Stimulated activated CD8-positive, alpha-beta memory T cell treated with anti-CD3 and anti-CD28 coated beads, Interleukin-4, amount 100 ng/mL, for 24 hours (primary cell): ENCODE measurements around the gene CDKL1.
A peak's percentile ranks its signal among the peaks of the same experiment; 100 is the strongest.
"Not testable (repeated sequence)": the region's sequence is repeated elsewhere in the genome, so short reads cannot be mapped to it uniquely, and the experiment has no call there.

ENCODE experiments used
- DNase-seq: peaks from one replicate; pipeline ENCODE4 v3.0.0-alpha.2; 2020; ENCODE audit warnings: low read depth

CDKL1 gene

GRCh38 chr14:50357124-50357523, 39.6 kb downstream of the CDKL1 start:
- no peak for DNase-seq

GRCh38 chr14:50356283-50356682, 40.4 kb downstream of the CDKL1 start:
- not testable (repeated sequence) for DNase-seq

- DNase-seq = no peak
Measured at GRCh38 chr14:50355692-50356091, 41.0 kb downstream of the CDKL1 start.

DNA sequence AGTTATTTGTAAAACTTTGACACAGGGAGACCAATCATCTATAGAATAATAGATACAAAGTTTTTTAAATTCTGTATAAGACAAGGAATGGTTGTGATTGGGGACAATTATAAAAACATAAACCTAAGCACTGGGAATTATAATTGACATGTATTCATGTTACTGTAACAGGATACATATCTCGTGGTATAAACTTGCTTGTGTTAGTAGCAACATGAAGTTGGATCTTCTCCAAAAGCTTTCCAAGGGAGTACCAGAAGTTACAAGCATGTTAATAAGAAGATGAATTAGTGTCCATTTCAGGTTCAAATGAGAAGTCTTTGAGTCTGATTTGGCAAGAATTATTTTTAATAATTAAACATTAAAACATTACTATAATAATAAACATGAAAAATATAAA, 42.2 kb downstream of the CDKL1 start:
- no peak for DNase-seq

- no peak for DNase-seq
Measured at GRCh38 chr14:50353126-50353525, 43.6 kb downstream of the CDKL1 start.

DNA sequence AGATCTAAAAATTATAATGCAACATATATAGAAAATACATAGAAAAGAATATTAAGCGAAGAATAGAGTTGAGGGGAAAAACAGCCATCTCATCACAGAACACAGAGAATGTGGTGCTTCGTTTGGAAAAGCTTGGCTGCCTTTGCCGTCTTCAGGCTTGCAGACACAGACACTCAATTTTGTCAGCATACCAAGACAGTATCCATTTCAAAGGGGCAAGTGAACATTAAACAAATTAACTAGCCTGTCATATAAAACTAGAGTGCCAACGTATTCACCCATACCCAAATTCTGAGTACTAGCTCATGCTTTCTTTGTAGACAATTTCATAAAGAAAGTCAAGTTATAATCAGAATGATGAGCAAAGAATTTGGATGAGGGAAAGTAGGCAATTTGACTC, 44.1 kb downstream of the CDKL1 start:
- no peak for DNase-seq

GRCh38 chr14:50350975-50351374, 45.7 kb downstream of the CDKL1 start:
- DNase-seq = no peak

- DNase-seq = no peak
Measured at GRCh38 chr14:50348933-50349332, 47.7 kb downstream of the CDKL1 start.

DNA sequence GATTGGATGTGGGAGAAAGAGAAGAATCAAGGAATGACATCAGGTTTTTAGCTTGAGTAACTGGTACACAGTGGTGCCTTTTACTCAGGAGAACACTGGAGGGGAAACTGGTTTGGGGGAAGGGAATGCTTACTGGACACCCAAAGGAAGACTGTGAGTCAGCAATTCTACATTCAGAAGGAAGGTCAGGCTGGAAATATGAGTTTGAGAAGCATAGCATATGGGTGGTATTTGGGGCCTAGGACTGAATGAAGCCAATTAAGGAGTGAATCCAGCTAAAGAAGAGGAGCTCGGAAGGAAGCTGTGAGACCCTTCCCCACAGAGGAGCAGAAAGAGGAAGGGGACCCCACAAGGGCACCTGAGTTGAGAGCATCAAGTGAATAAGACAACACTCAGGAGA, 49.2 kb downstream of the CDKL1 start:
- no peak for DNase-seq

GRCh38 chr14:50345846-50346422, 50.7 kb downstream of the CDKL1 start:
- no peak for DNase-seq

- no peak for DNase-seq
Measured at GRCh38 chr14:50344876-50345563, 51.7 kb downstream of the CDKL1 start.

GRCh38 chr14:50344116-50344775, 52.4 kb downstream of the CDKL1 start:
- peak; percentile 45 for DNase-seq

- no peak for DNase-seq
Measured at GRCh38 chr14:50343434-50343833, 53.2 kb downstream of the CDKL1 start.

GRCh38 chr14:50342221-50343078, 54.2 kb downstream of the CDKL1 start:
- no peak for DNase-seq

- no peak for DNase-seq
Measured at GRCh38 chr14:50340963-50341362, 55.7 kb downstream of the CDKL1 start.

DNA sequence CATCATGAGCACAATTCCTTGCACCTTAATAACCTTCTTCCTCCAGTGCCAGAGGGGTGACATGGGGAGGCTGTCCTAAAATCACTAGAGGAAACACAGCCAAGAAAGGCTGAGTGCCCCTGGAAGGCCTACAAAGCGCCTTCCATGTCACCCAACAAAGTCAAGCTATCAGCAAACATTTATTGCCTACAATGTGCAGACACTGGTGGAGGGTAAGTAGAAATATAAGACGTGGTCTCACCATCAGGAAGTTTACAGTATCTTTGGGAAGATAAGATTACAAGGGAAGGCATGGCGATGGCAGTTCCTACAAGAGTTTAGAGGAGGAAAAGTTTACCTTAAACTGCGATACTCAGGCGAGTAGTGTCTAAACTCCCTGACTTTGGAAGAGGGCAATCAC, 56.6 kb downstream of the CDKL1 start:
- no peak for DNase-seq

DNA sequence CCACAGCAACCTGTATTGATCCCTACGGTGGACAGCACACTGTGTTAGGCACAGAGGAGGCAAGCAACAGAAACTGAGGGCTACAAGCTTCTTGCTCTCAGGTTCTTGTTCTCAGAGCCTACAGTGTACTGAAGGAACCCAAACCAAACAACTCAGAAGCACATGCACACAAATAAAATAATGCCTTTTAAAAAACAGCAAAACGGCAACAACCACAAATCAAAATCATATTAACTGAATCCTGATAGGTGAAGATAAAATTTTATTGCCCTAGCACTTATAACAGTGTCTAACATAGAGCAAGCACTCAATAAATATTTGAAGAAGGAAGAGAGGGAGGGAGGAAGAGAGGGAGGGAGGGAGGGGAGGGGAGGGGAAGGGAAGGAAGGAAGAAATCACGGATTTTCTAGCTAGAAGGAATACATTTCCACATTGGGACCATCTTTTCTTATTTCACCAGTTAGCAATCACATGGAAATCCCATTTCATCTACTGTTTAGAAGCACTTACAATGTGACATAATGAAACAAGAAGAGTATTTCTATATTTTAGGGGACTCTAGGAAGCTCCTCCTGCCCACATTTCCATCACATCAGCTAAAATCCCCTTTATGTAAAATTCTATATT, 57.4 kb downstream of the CDKL1 start:
- no peak for DNase-seq

DNA sequence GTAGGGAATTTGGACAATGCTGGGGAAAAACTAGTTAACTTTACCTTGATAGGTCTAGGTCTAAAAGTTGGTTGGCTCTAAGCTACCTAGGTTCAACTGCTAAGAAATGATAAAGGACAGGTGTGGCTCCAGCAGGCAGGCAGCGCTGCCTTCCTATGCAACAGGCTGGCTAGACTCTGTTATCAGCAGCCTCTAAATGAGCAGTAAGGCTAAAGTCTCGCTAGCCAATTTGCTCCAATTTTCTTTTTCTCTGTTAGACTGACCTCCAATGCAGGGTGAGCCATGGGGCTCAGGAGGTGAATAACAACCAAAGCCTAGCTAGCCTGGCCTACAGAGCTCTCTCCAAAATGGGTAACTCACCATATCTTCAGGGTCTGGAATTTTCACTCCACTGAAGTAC, 58.1 kb downstream of the CDKL1 start:
- no peak for DNase-seq

DNA sequence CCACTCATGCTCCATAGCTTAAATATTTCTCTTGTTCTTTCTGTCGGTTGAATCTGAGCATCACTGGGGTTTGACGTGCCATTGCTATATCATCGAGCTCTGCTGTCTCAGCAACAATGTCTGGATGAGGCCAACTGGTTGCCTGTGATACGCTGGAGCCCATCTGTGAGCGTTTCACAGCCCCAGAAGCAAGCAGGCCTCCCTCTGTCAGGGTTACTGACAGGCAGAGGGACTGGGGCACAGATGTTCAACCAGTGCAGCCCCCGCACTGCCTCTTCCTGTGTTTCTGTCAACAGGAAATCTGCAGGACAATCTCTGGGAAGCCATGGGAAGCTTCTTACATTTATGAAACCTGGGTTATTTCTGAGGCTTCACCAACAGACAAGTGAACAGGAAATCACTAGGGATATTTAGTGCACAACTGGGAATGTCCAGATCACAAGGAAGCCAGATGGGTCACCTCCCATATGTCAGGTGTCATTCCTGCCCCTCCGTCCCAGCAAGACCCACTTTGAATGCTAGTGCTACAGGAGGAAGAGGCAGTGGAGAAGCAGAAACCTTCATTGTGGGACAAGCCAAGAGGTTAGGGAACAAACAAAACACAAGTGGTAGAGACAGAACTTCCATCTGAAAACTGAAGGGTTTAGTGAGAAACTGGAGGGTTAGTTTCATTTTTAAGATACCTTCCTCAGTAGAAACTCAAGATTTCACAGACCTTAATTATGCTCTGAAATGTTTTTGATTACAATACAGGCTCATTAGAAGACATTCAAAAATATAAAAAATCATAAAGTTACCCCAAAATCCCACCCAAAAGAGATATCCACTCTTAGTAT, 60.5 kb downstream of the CDKL1 start:
- DNase-seq = no peak

- DNase-seq = no peak
Measured at GRCh38 chr14:50335389-50335788, 61.3 kb downstream of the CDKL1 start.

DNA sequence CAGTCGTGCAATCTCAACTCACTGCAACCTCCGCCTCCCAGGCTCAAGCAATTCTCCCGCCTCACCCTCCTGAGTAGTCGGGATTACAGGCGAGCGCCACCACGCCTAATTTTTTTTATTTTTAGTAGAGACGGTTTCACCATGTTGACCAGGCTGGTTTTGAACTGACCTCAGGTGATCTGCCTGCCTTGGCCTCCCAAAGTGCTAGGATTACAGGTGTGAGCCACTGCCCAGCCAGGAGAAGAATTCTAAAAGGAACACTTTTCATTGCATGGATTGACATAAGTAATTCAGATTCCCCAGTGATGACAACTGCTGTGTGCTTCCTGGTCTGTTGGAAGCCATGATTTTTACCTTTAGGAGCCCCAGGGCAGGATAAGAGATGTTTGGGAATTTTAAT, 62.5 kb downstream of the CDKL1 start:
- no peak for DNase-seq
